DND-41 (cell line): Measurements from ENCODE around the gene MACROD2.

Experiments used
- EZH2 ChIP-seq: IDR thresholded peaks from 3 replicates; pipeline ENCODE4 v1.6.1; 2012; ENCODE audit warnings: borderline replicate concordance, low read depth, mild to moderate bottlenecking, moderate library complexity, low read length, inconsistent platforms; ENCODE audit not compliant: severe bottlenecking
- TF ChIP-seq, protein P1 (sequence below): IDR thresholded peaks from 2 replicates; pipeline ENCODE4 v1.5.1; 2012; ENCODE audit warnings: borderline replicate concordance, low read length, moderate library complexity, mild to moderate bottlenecking; ENCODE audit not compliant: poor library complexity, severe bottlenecking; ENCODE audit errors: extremely low read depth

DNA sequence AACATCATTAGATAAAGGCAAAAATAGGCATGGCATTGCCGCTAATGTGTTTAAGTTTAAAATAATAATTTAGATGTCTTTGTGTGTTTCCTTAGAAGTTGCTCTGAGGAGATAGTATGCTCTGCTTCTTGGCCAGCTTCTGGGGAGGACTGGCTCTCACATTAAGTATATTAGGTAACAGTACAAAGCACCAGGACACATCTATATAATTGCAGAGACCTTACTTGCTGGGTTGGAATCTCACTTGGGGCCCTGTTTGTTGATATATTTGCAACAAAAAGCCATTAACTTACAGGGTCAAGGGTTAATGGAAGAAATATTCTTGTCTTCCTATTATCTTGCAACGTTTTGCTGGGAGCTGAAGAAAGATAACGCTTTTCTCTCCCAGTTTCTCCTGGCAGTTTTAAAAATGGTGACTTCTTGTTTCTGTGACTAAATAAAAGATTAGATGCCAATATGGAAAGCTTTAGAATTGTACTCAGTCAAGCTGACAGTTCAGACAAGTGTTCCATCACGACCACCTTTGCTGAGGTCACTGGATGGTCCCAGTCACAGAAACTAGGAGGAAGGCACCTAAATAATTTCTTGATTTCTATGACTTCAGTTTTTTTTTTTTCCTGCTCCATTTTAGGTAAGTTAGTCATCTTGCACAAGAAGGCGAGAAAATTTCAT, 804.4 kb downstream of the MACROD2 start:
- TF ChIP-seq, protein P1, sequence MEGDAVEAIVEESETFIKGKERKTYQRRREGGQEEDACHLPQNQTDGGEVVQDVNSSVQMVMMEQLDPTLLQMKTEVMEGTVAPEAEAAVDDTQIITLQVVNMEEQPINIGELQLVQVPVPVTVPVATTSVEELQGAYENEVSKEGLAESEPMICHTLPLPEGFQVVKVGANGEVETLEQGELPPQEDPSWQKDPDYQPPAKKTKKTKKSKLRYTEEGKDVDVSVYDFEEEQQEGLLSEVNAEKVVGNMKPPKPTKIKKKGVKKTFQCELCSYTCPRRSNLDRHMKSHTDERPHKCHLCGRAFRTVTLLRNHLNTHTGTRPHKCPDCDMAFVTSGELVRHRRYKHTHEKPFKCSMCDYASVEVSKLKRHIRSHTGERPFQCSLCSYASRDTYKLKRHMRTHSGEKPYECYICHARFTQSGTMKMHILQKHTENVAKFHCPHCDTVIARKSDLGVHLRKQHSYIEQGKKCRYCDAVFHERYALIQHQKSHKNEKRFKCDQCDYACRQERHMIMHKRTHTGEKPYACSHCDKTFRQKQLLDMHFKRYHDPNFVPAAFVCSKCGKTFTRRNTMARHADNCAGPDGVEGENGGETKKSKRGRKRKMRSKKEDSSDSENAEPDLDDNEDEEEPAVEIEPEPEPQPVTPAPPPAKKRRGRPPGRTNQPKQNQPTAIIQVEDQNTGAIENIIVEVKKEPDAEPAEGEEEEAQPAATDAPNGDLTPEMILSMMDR: no peak
- TF ChIP-seq EZH2: no peak
